ENCODE data around the gene TXNRD3.

DNA sequence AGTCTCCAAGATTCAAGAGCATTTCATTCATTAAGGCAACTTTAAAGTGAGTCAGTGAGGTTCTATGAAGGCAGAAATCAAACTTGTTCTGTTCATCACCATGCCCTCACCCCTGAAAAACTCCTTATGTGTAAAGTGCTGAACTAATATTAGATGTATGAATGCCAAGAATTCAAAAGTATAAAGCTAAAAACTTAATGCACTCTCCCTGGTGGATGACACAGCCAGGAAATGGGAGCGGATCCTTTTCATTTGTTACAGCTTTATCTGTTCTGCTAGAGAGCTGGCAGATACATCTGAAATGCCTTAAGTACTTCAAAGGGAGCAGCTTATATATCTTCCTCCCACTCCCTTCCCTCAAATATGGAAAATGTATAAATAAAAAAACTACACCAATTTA is 8.2 kb downstream of the TXNRD3 start:
- TF ChIP-seq EZH2phosphoT487 (IDR thresholded peaks at IDR 0.05; ENCODE audit: insufficient read depth, low read depth) (no peak), EZH2 (IDR thresholded peaks at IDR 0.05; ENCODE audit: insufficient read depth, poor library complexity, severe bottlenecking) (no peak)
